22Rv1 (cell line): ENCODE results near the gene VPS8.

ENCODE experiments used
- ZFX ChIP-seq: fragments of 450-650 bp; IDR thresholded peaks from 2 replicates; pipeline ENCODE4 v1.6.1; 2017; ENCODE audit warnings: antibody characterized with exemption, borderline replicate concordance
- TF ChIP-seq, protein P1 (sequence below): fragments of 450-650 bp; IDR thresholded peaks from 2 replicates; pipeline ENCODE4 v1.5.1; 2017; ENCODE audit warnings: mild to moderate bottlenecking

DNA sequence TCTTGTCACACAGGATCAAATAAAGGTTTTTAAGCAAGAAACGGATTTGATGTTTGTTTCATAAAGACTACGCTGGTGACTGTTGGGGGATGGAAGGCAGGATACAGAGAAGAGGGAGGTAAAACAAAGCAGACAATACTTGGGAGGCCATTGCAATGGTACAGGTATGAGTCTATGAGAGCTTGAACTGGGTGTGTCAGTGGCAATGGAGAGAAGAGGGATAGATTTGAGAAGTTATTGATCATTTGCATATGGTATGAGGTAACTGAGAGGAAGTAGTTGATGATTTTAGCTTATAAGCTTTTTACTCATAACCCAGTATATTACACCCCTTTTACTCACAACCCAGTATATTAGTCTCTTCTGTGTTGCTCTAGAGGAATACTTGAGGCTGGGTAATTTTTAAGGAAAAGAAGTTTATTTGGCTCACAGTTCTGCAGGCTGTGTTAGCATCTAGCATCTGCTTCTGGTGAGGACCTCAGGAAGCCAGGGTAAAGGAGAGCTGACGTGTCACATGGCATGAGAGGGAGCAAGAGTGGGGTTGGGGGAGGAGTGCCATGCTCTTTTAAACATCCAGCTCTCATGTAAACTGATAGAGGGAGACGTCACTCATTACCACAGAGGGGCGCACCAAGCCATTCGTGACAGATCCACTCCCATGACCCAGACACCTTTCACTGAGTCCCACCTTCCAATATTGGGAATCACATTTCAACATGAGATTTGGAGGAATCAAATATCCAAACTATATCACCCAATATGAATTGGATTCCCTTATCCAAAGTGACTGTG is 153.9 kb downstream of the VPS8 start:
- TF ChIP-seq, protein P1, sequence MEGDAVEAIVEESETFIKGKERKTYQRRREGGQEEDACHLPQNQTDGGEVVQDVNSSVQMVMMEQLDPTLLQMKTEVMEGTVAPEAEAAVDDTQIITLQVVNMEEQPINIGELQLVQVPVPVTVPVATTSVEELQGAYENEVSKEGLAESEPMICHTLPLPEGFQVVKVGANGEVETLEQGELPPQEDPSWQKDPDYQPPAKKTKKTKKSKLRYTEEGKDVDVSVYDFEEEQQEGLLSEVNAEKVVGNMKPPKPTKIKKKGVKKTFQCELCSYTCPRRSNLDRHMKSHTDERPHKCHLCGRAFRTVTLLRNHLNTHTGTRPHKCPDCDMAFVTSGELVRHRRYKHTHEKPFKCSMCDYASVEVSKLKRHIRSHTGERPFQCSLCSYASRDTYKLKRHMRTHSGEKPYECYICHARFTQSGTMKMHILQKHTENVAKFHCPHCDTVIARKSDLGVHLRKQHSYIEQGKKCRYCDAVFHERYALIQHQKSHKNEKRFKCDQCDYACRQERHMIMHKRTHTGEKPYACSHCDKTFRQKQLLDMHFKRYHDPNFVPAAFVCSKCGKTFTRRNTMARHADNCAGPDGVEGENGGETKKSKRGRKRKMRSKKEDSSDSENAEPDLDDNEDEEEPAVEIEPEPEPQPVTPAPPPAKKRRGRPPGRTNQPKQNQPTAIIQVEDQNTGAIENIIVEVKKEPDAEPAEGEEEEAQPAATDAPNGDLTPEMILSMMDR = no peak
- TF ChIP-seq ZFX = no peak
